ENCODE measurements around the gene UNC50.

The UNC50 gene

GRCh38 chr2:98576666-98577312 lies 31.6 kb upstream of the UNC50 start:
- Histone ChIP-seq H3K27me3 (ENCODE audit: insufficient read depth, low read length, poor library complexity) (no peaks in the 10 kb centered on the region), H3K4me2 (ENCODE audit: insufficient read depth, low read length) (no peak overlapping the region), H3K4me1 (ENCODE audit: insufficient read depth, low read length) (no peaks in the 10 kb centered on the region), H3K9me3 (ENCODE audit: insufficient read depth, low read length, severe bottlenecking) (no peaks in the 10 kb centered on the region), H2AFZ (ENCODE audit: low read depth, low read length) (no peak overlapping the region), H3K79me2 (ENCODE audit: insufficient read depth, low read length) (no peaks in the 10 kb centered on the region), H3K36me3 (ENCODE audit: insufficient read depth, low read length) (peaks cover 65% of the 10 kb centered on the region), H3K9ac (ENCODE audit: low read depth, low read length) (no peak overlapping the region), H3K4me3 (ENCODE audit: low read depth in 1 of 2, low read length in 2 of 2) (no peak overlapping the region), H3K27ac (ENCODE audit: low read length) (no peak overlapping the region), H4K20me1 (ENCODE audit: insufficient read depth, low read length) (no peaks in the 10 kb centered on the region)
- ATAC-seq (ENCODE audit: insufficient read depth, low read depth) (no peak), DNase-seq (no peak)
- no peak for TF ChIP-seq EZH2 (IDR thresholded peaks at IDR 0.05; ENCODE audit: borderline replicate concordance, low read depth, low read length, severe bottlenecking)
- no peak for TF ChIP-seq CTCF (IDR thresholded peaks at IDR 0.05; ENCODE audit: borderline replicate concordance, extremely low read depth, low read length, poor library complexity, severe bottlenecking)

- no peak for ATAC-seq (ENCODE audit: insufficient read depth, low read depth)
Observed at GRCh38 chr2:98577313-98577712, 31.1 kb upstream of the UNC50 start.

GRCh38 chr2:98578231-98578630 lies 30.2 kb upstream of the UNC50 start:
- H3K4me3 ChIP-seq (ENCODE audit: low read depth in 1 of 2, low read length in 2 of 2) = no peak overlapping the region
- TF ChIP-seq CTCF (IDR thresholded peaks at IDR 0.05; ENCODE audit: borderline replicate concordance, extremely low read depth, low read length, poor library complexity, severe bottlenecking) = no peak
- TF ChIP-seq EZH2 (IDR thresholded peaks at IDR 0.05; ENCODE audit: borderline replicate concordance, low read depth, low read length, severe bottlenecking) = no peak
- DNase-seq = no peak
- H3K4me1 ChIP-seq (ENCODE audit: insufficient read depth, low read length) = no peaks in the 10 kb centered on the region
- H3K27me3 ChIP-seq (ENCODE audit: insufficient read depth, low read length, poor library complexity) = no peaks in the 10 kb centered on the region
- H4K20me1 ChIP-seq (ENCODE audit: insufficient read depth, low read length) = no peaks in the 10 kb centered on the region
- H3K9ac ChIP-seq (ENCODE audit: low read depth, low read length) = no peak overlapping the region
- H3K27ac ChIP-seq (ENCODE audit: low read length) = no peak overlapping the region
- H3K4me2 ChIP-seq (ENCODE audit: insufficient read depth, low read length) = no peak overlapping the region
- H2AFZ ChIP-seq (ENCODE audit: low read depth, low read length) = no peak overlapping the region
- no peaks in the 10 kb centered on the region for H3K79me2 ChIP-seq (ENCODE audit: insufficient read depth, low read length)
- no peaks in the 10 kb centered on the region for H3K9me3 ChIP-seq (ENCODE audit: insufficient read depth, low read length, severe bottlenecking)
- ATAC-seq (ENCODE audit: insufficient read depth, low read depth) = no peak; the same call in 2 of the 3 replicates
- peaks cover 66% of the 10 kb centered on the region for H3K36me3 ChIP-seq (ENCODE audit: insufficient read depth, low read length)

More at GRCh38 chr2:98577313-98577712, 31.1 kb upstream of the UNC50 start:
- Histone ChIP-seq H2AFZ (ENCODE audit: low read depth, low read length) (no peak overlapping the region), H3K9ac (ENCODE audit: low read depth, low read length) (no peak overlapping the region), H3K27me3 (ENCODE audit: insufficient read depth, low read length, poor library complexity) (no peaks in the 10 kb centered on the region), H3K9me3 (ENCODE audit: insufficient read depth, low read length, severe bottlenecking) (no peaks in the 10 kb centered on the region), H4K20me1 (ENCODE audit: insufficient read depth, low read length) (no peaks in the 10 kb centered on the region), H3K27ac (ENCODE audit: low read length) (no peak overlapping the region), H3K36me3 (ENCODE audit: insufficient read depth, low read length) (peaks cover 68% of the 10 kb centered on the region), H3K4me3 (ENCODE audit: low read depth in 1 of 2, low read length in 2 of 2) (no peak overlapping the region), H3K79me2 (ENCODE audit: insufficient read depth, low read length) (no peaks in the 10 kb centered on the region), H3K4me1 (ENCODE audit: insufficient read depth, low read length) (no peaks in the 10 kb centered on the region), H3K4me2 (ENCODE audit: insufficient read depth, low read length) (no peak overlapping the region)
- no peak for DNase-seq
- TF ChIP-seq CTCF (IDR thresholded peaks at IDR 0.05; ENCODE audit: borderline replicate concordance, extremely low read depth, low read length, poor library complexity, severe bottlenecking) (peak; percentile 16), EZH2 (IDR thresholded peaks at IDR 0.05; ENCODE audit: borderline replicate concordance, low read depth, low read length, severe bottlenecking) (no peak)
